Colonic mucosa (tissue), 4 donors: Measurements from ENCODE around the gene TMEM184C. TPM values are rescaled to one million over a fixed set of nuclear protein-coding genes. Genes with fewer than 3 reads are reported as not detected.

Experiments
- DNase-seq: peaks from one replicate; pipeline ENCODE4 v3.0.0-alpha.2; 2020
- H3K27ac ChIP-seq: fragments of 200-600 bp; one replicate; pipeline ENCODE4 v1.8.0; 2021
- H3K27me3 ChIP-seq: fragments of 200-600 bp; one replicate; pipeline ENCODE4 v1.8.0; 2021
- H3K36me3 ChIP-seq: fragments of 200-600 bp; one replicate; pipeline ENCODE4 v1.8.0; 2021
- H3K4me1 ChIP-seq: fragments of 200-600 bp; one replicate; pipeline ENCODE4 v1.8.0; 2021; ENCODE audit warnings: mild to moderate bottlenecking
- H3K4me3 ChIP-seq: fragments of 200-600 bp; one replicate; pipeline ENCODE4 v1.8.0; 2021
- H3K9ac ChIP-seq, 2 donors: one replicate each; pipeline ENCODE4 v1.7.0; 2013; ENCODE audit warnings: control low read depth in 2 of 2, low read depth in 2 of 2, low read length in 2 of 2
- H3K9me3 ChIP-seq: fragments of 200-600 bp; one replicate; pipeline ENCODE4 v1.8.0; 2021
- CTCF ChIP-seq: fragments of 200-600 bp; IDR thresholded peaks from one replicate; pipeline ENCODE4 v1.8.0; 2022; ENCODE audit warnings: antibody characterized with exemption, mild to moderate bottlenecking
- intact Hi-C: fragments of 100-400 bp; cut with DNase I; formaldehyde crosslinking; loops from one replicate; pipeline ENCODE4 v1.14.1; 2022
- total RNA-seq, 2 donors: library from RNA; stranded (reverse); fragmentation: NEBNext Ultra II Directional in 1 of 2; extraction: Animal tissue kit (Norgen Biotek cat#: 25700) in 1 of 2; gene quantifications; one replicate each; pipeline ENCODE4 v1.2.1, GENCODE V29; 2021
- donor health status: healthy.
- donor health status: DM: no; HTN: no; CAD: no.
- donor health status: DM: no; HTN: no; CAD: no.

Gene TMEM184C
- 10 to 100 TPM; 36.4 to 43.5 TPM for total RNA-seq

DNA sequence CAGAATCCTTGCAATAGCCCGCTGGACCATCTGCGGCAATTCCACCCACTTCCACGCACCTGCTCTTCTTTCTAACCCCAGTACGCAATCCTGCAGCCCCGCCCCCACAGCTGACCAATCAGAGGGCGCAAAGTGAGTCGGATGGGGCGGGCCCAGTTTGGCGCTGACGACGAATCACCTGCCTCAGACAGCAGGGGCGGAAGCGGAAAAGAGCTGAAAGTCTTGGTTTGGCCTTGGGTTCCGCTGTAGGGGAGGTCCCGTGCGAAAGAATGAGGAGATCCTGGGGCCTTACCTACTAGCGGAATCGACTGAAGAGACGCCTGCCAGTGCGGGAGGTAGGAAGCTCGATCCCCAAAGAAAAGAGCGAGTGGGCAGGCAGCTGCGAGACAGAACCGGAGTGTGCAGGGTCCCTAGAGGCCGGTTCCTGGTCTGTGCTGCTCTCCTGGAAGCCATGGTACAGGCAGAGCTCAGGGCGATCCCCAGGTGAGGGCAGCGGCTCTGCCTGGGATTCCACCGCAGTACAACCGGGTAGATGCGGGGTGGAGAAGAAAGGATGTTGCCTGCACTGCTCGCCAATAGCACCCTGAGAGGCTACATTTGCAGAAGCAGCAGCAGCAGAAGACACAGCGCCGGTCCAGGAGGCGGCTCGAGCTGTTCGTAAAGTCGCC is at the start of gene TMEM184C:
TSS of gene TMEM184C (plus strand) at position 225 of the 668 bp plus-strand sequence. CDS start 560 bp downstream, outside the sequence.
- peaks cover 3% of the 10 kb centered on the region for H3K4me1 ChIP-seq
- no peak for TF ChIP-seq CTCF
- H3K9ac ChIP-seq = peak within 1 kb of the TSS; percentile 82 to 95
- H3K36me3 ChIP-seq = no peaks in the 10 kb centered on the region
- no peaks in the 10 kb centered on the region for H3K27me3 ChIP-seq
- peak; percentile 99 for DNase-seq
- H3K9me3 ChIP-seq = no peaks in the 10 kb centered on the region
- H3K27ac ChIP-seq = peak within 1 kb of the TSS; percentile 74
- H3K4me3 ChIP-seq = peak within 1 kb of the TSS; percentile 60
- intact Hi-C loops = loop anchor here (10.0 kb wide), 1 partner anchor 247 kb away; no protein-coding TSS in a partner anchor

- H3K27ac ChIP-seq = no peak overlapping the region
- DNase-seq = no peak
- H3K9ac ChIP-seq = no peak overlapping the region
- no peak overlapping the region for H3K4me3 ChIP-seq
- intact Hi-C loops = no loop called here
- no peaks in the 10 kb centered on the region for H3K9me3 ChIP-seq
- H3K4me1 ChIP-seq = no peaks in the 10 kb centered on the region
- H3K36me3 ChIP-seq = no peaks in the 10 kb centered on the region
- H3K27me3 ChIP-seq = no peaks in the 10 kb centered on the region
- no peak for TF ChIP-seq CTCF
Measured at GRCh38 chr4:147570616-147571015, 46.6 kb upstream of the TMEM184C start.

GRCh38 chr4:147571036-147571770 is 46.0 kb upstream of the TMEM184C start:
- Histone ChIP-seq H3K9me3 (no peaks in the 10 kb centered on the region), H3K4me1 (no peaks in the 10 kb centered on the region), H3K4me3 (no peak overlapping the region), H3K27me3 (no peaks in the 10 kb centered on the region), H3K36me3 (no peaks in the 10 kb centered on the region), H3K27ac (no peak overlapping the region), H3K9ac (no peak overlapping the region)
- intact Hi-C loops = no loop called here
- TF ChIP-seq CTCF = no peak
- no peak for DNase-seq

GRCh38 chr4:147576084-147576483 is 41.1 kb upstream of the TMEM184C start:
- Histone ChIP-seq H3K4me3 (no peak overlapping the region), H3K27me3 (no peaks in the 10 kb centered on the region), H3K36me3 (no peaks in the 10 kb centered on the region), H3K27ac (no peak overlapping the region), H3K4me1 (no peaks in the 10 kb centered on the region), H3K9me3 (no peaks in the 10 kb centered on the region), H3K9ac (no peak overlapping the region)
- no peak for DNase-seq
- intact Hi-C loops = no loop called here
- no peak for TF ChIP-seq CTCF

DNA sequence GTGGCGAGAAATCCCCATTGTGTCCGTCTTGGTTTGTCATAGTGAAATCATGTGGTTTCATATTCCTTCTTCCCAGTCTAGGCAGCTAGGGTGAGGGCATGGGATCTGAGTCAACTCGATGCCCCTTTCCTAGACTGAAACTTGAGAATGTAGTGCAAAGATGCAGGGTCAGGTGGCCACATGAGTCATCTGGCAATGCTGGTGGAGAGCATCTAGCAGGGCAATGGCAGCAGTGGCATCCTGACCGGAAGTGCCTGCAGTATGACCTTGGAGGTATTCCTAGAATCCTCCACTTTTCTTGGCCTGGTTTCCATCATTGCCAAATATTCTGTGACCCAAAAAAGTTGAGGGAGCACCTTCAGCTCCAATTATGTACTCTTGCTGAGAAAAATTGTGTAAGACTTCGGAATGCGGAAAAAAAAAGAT is 39.1 kb upstream of the TMEM184C start:
- Histone ChIP-seq H3K9ac (no peak overlapping the region), H3K36me3 (no peaks in the 10 kb centered on the region), H3K27me3 (no peaks in the 10 kb centered on the region), H3K27ac (no peak overlapping the region), H3K4me1 (no peaks in the 10 kb centered on the region), H3K4me3 (no peak overlapping the region), H3K9me3 (no peaks in the 10 kb centered on the region)
- intact Hi-C loops = no loop called here
- DNase-seq = no peak
- no peak for TF ChIP-seq CTCF
